H1 (cell line): ENCODE data around the gene NFAT5. TPM values are rescaled to one million over a fixed set of nuclear protein-coding genes. Genes with fewer than 3 reads are reported as not detected.

Source experiments
- BRCA1 ChIP-seq: IDR thresholded peaks from 2 replicates; pipeline ENCODE4 v1.6.1; 2012; ENCODE audit warnings: low read depth, low read length, improper control_type of control experiment
- CHD2 ChIP-seq: IDR thresholded peaks from 2 replicates; pipeline ENCODE4 v1.6.1; 2012; ENCODE audit warnings: low read length, improper control_type of control experiment
- CHD7 ChIP-seq: fragments of 300-600 bp; sonication (generic); IDR thresholded peaks from 2 replicates; pipeline ENCODE4 v1.7.1; 2012; ENCODE audit warnings: low read length, moderate library complexity, mild to moderate bottlenecking, inconsistent platforms; ENCODE audit not compliant: insufficient replicate concordance
- polyA plus RNA-seq, 7 experiments: library from polyadenylated mRNA; depleted of rRNA in 3 of 7; stranded (reverse) in 5 of 7; unstranded in 2 of 7; fragments of >200 nt in 5 of 7; fragments of 200-250 nt in 2 of 7; gene quantifications; 1 replicate in 5 of 7; 2 replicates in 1 of 7; 4 replicates in 1 of 7; pipeline versions ENCODE4 v1.2.1 to v1.2.3, GENCODE V29; 2011 to 2013; ENCODE audit warnings: missing spikeins in 2 of 7, mixed read lengths in 2 of 7
- total RNA-seq: library from RNA; stranded (reverse); fragmentation: NEBNext Ultra II Directional; extraction: Animal tissue kit (Norgen Biotek cat#: 25700); gene quantifications from 2 replicates; pipeline ENCODE4 v1.2.1, GENCODE V29; 2021

Gene NFAT5
- total and polyA plus RNA-seq, 2 of the 8 experiments (the other 6 are each of a cell fraction or from before 2014, with no cell fraction given) = 8.9 to 29.0 TPM

- TF ChIP-seq CHD7 (no peak), BRCA1 (no peak), CHD2 (no peak)
Observed at GRCh38 chr16:69593751-69594255, 28.0 kb downstream of the NFAT5 start (continued).
